ENCODE measurements around the gene RHOA. TPM values are rescaled to one million over a fixed set of nuclear protein-coding genes. Genes with fewer than 3 reads are reported as not detected.
A peak's percentile ranks its signal among the peaks of the same experiment; 100 is the strongest.

RHOA gene
- total RNA-seq, 2 donors from 2014 or later = 412 to 421 TPM

- no peaks in the 10 kb centered on the region for H3K9me3 Mint-ChIP-seq
- ATAC-seq (no peak), DNase-seq (ENCODE audit: low spot score in 2 of 2) (no peak)
- no peak overlapping the region for H3K27ac Mint-ChIP-seq
- peaks cover 6% of the 10 kb centered on the region in 2 donors for H3K36me3 Mint-ChIP-seq
These were observed 94.9 kb downstream of the RHOA start for GRCh38 chr3:49316696-49317457.

- Mint-ChIP-seq H3K9me3 (no peaks in the 10 kb centered on the region), H3K36me3 (no peaks in the 10 kb centered on the region), H3K27ac (peak overlapping the region in 1 of 2 donors; percentile 68)
- ATAC-seq = peak in 1 of 2 donors; percentile 43
- DNase-seq (ENCODE audit: low spot score in 2 of 2) = no peak
These were observed 97.7 kb downstream of the RHOA start for GRCh38 chr3:49313896-49314688.

- DNase-seq (ENCODE audit: low spot score in 2 of 2) (no peak), ATAC-seq (no peak)
- Mint-ChIP-seq H3K9me3 (no peaks in the 10 kb centered on the region), H3K36me3 (no peaks in the 10 kb centered on the region), H3K27ac (no peak overlapping the region)
These were observed 100.5 kb downstream of the RHOA start for GRCh38 chr3:49311283-49311682.

- peak overlapping the region in 1 of 2 donors; percentile 65 for H3K27ac Mint-ChIP-seq
- H3K36me3 Mint-ChIP-seq = no peaks in the 10 kb centered on the region
- ATAC-seq (no peak), DNase-seq (ENCODE audit: low spot score in 2 of 2) (no peak)
- H3K9me3 Mint-ChIP-seq = no peaks in the 10 kb centered on the region
These were observed 101.1 kb downstream of the RHOA start for GRCh38 chr3:49310677-49311076.

Other genes with a start within 250 kb of the RHOA start
- gene CCDC71, start 245.6 kb downstream of the RHOA start, total RNA-seq = 10 to 100 TPM; 10.2 to 20.3 TPM
- gene KLHDC8B, start 240.4 kb downstream of the RHOA start, total RNA-seq = 1 to 10 TPM; 3.1 to 4.9 TPM
- gene C3orf62, start 134.7 kb downstream of the RHOA start, total RNA-seq = 1 to 10 TPM; 4.3 to 5.4 TPM
- gene USP4, start 71.9 kb downstream of the RHOA start, total RNA-seq = 10 to 100 TPM; 76.0 to 92.8 TPM
- 100 to 1,000 TPM; 180 to 264 TPM for gene GPX1, start 53.6 kb downstream of the RHOA start, total RNA-seq
- 10 to 100 TPM in 1 of 2 donors, 1 to 10 TPM in 1; 9.2 to 17.0 TPM for gene TCTA, start 447 bp upstream of the RHOA start, total RNA-seq
- 1 to 10 TPM; 3.1 to 4.9 TPM for gene AMT, start 10.5 kb upstream of the RHOA start, total RNA-seq
- 10 to 100 TPM in 1 of 2 donors, 1 to 10 TPM in 1; 8.1 to 12.4 TPM for gene NICN1, start 17.3 kb upstream of the RHOA start, total RNA-seq
- 10 to 100 TPM in 1 of 2 donors, 1 to 10 TPM in 1; 9.3 to 10.1 TPM for gene DAG1, start 58.3 kb upstream of the RHOA start, total RNA-seq
- under 1 TPM; 0.06 to 0.20 TPM for gene BSN, start 142.5 kb upstream of the RHOA start, total RNA-seq